Activated naive CD4-positive, alpha-beta T cell treated with anti-CD3 and anti-CD28 coated beads, Interleukin-2, amount 10 ng/mL, durations not matched to agents 7 days and 5 days (primary cell): ENCODE data around the gene ERCC6L.

ENCODE experiments used
- CTCF ChIA-PET: fragments of 350-600 bp; sonication (Branson Sonifier 250); formaldehyde crosslinking; loops from one replicate; lab custom pipeline; 2021; ENCODE audit warnings: antibody characterized with exemption; lab: Charles Lee
- DNase-seq: peaks from one replicate; pipeline ENCODE4 v3.0.0-alpha.2; 2020
- H3K27ac Mint-ChIP-seq: one replicate; pipeline ENCODE4 v1.8.0; 2021; ENCODE audit warnings: mild to moderate bottlenecking, moderate library complexity, mixed read lengths
- H3K27me3 Mint-ChIP-seq: one replicate; pipeline ENCODE4 v1.8.0; 2021; ENCODE audit warnings: mild to moderate bottlenecking, mixed read lengths
- H3K36me3 Mint-ChIP-seq: one replicate; pipeline ENCODE4 v1.8.0; 2021; ENCODE audit warnings: mixed read lengths
- H3K4me1 Mint-ChIP-seq: one replicate; pipeline ENCODE4 v1.8.0; 2021; ENCODE audit warnings: mixed read lengths
- H3K4me3 Mint-ChIP-seq: one replicate; pipeline ENCODE4 v1.8.0; 2021; ENCODE audit warnings: mild to moderate bottlenecking, moderate library complexity, mixed read lengths
- H3K9me3 Mint-ChIP-seq: one replicate; pipeline ENCODE4 v1.8.0; 2021; ENCODE audit warnings: mixed read lengths

ERCC6L gene

GRCh38 chrX:72238721-72239475 lies at the start of gene ERCC6L:
ERCC6L (minus strand) TSS chrX:72239027; CDS start chrX:72238911, 116 bp downstream.
- peak; percentile 91 for DNase-seq
- H3K27me3 Mint-ChIP-seq, result no peaks in the 10 kb centered on the region
- no peaks in the 10 kb centered on the region for H3K9me3 Mint-ChIP-seq
- H3K4me3 Mint-ChIP-seq, result peak within 1 kb of the TSS; percentile 74
- peaks cover 18% of the 10 kb centered on the region for H3K4me1 Mint-ChIP-seq
- peaks cover 12% of the 10 kb centered on the region for H3K36me3 Mint-ChIP-seq
- CTCF ChIA-PET, result interaction anchor here (1.2 kb wide), 1 partner anchor 38 kb away, joined by 5 read pairs; the partner anchor contains the start of gene RPS4X
- peak within 1 kb of the TSS; percentile 60 for H3K27ac Mint-ChIP-seq

- no peaks in the 10 kb centered on the region for H3K36me3 Mint-ChIP-seq
- CTCF ChIA-PET, result no interaction called here
Observed at GRCh38 chrX:72282302-72282701, 43.5 kb upstream of the ERCC6L start.

GRCh38 chrX:72280321-72280845 lies 41.6 kb upstream of the ERCC6L start:
- CTCF ChIA-PET, result interaction anchor here (1.5 kb wide), 1 partner anchor 37 kb away, joined by 3 read pairs; no protein-coding TSS in a partner anchor
- DNase-seq, result no peak
- H3K27me3 Mint-ChIP-seq, result peaks cover 12% of the 10 kb centered on the region
- peaks cover 13% of the 10 kb centered on the region for H3K4me1 Mint-ChIP-seq
- H3K9me3 Mint-ChIP-seq, result no peaks in the 10 kb centered on the region
- H3K4me3 Mint-ChIP-seq, result no peak overlapping the region
- no peak overlapping the region for H3K27ac Mint-ChIP-seq
- peaks cover 8% of the 10 kb centered on the region for H3K36me3 Mint-ChIP-seq

More at GRCh38 chrX:72282302-72282701, 43.5 kb upstream of the ERCC6L start:
- H3K9me3 Mint-ChIP-seq, result no peaks in the 10 kb centered on the region
- H3K4me1 Mint-ChIP-seq, result peaks cover 6% of the 10 kb centered on the region
- H3K4me3 Mint-ChIP-seq, result no peak overlapping the region
- no peak for DNase-seq
- H3K27ac Mint-ChIP-seq, result no peak overlapping the region
- peaks cover 12% of the 10 kb centered on the region for H3K27me3 Mint-ChIP-seq

GRCh38 chrX:72276478-72276953 lies 37.7 kb upstream of the ERCC6L start:
- CTCF ChIA-PET, result interaction anchor here (0.7 to 1.3 kb wide), 3 partner anchors 31 to 296 kb away, joined by 3 to 5 read pairs (median 5); partner anchors contain the start of genes ERCC6L and HDAC8
- Mint-ChIP-seq H3K27ac (peak overlapping the region; percentile 93), H3K4me3 (peak overlapping the region; percentile 84), H3K36me3 (peaks cover 44% of the 10 kb centered on the region), H3K9me3 (no peaks in the 10 kb centered on the region), H3K27me3 (peaks cover 12% of the 10 kb centered on the region), H3K4me1 (peaks cover 49% of the 10 kb centered on the region)
- DNase-seq, result no peak

GRCh38 chrX:72274526-72274925 lies 35.7 kb upstream of the ERCC6L start:
- H3K4me3 Mint-ChIP-seq, result peak overlapping the region; percentile 84
- CTCF ChIA-PET, result interaction anchor here (1.4 kb wide), 1 partner anchor 30 kb away, joined by 4 read pairs; no protein-coding TSS in a partner anchor
- H3K9me3 Mint-ChIP-seq, result no peaks in the 10 kb centered on the region
- DNase-seq, result no peak
- H3K27me3 Mint-ChIP-seq, result peaks cover 4% of the 10 kb centered on the region
- peaks cover 58% of the 10 kb centered on the region for H3K4me1 Mint-ChIP-seq
- peaks cover 47% of the 10 kb centered on the region for H3K36me3 Mint-ChIP-seq
- H3K27ac Mint-ChIP-seq, result peak overlapping the region; percentile 71

- CTCF ChIA-PET, result no interaction called here
- Mint-ChIP-seq H3K36me3 (peaks cover 49% of the 10 kb centered on the region), H3K9me3 (no peaks in the 10 kb centered on the region), H3K27ac (no peak overlapping the region), H3K27me3 (peaks cover 4% of the 10 kb centered on the region), H3K4me1 (peaks cover 60% of the 10 kb centered on the region), H3K4me3 (peak overlapping the region; percentile 84)
- DNase-seq, result no peak
Observed at GRCh38 chrX:72273718-72274117, 34.9 kb upstream of the ERCC6L start.

DNA sequence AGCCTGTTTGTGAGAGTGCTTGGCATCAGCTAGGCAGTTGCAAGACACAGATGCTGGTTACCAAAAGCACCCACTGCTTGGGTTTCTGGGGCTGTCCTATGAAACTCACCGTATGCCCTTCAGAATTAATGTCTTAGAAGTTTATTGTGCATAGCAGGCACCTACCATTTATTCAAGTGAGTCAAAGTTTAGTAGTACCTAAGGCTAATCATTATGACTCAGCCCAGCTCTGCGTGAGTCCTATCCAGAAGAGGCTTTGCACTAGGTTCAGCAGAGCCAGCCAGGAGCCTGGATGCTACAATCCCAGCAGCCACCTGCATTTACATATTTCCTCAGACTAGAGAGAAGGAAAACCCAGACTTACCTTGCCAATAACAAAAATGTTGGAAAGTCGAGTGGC lies 34.0 kb upstream of the ERCC6L start:
- H3K9me3 Mint-ChIP-seq, result no peaks in the 10 kb centered on the region
- peaks cover 59% of the 10 kb centered on the region for H3K4me1 Mint-ChIP-seq
- peaks cover under 1% of the 10 kb centered on the region for H3K27me3 Mint-ChIP-seq
- H3K4me3 Mint-ChIP-seq, result no peak overlapping the region
- peaks cover 55% of the 10 kb centered on the region for H3K36me3 Mint-ChIP-seq
- no peak overlapping the region for H3K27ac Mint-ChIP-seq
- DNase-seq, result no peak
- CTCF ChIA-PET, result no interaction called here

- CTCF ChIA-PET, result no interaction called here
- Mint-ChIP-seq H3K9me3 (no peaks in the 10 kb centered on the region), H3K4me3 (no peak overlapping the region), H3K27ac (no peak overlapping the region), H3K4me1 (peaks cover 55% of the 10 kb centered on the region), H3K36me3 (peaks cover 58% of the 10 kb centered on the region), H3K27me3 (no peaks in the 10 kb centered on the region)
- DNase-seq, result no peak
Observed at GRCh38 chrX:72271812-72272211, 33.0 kb upstream of the ERCC6L start.

DNA sequence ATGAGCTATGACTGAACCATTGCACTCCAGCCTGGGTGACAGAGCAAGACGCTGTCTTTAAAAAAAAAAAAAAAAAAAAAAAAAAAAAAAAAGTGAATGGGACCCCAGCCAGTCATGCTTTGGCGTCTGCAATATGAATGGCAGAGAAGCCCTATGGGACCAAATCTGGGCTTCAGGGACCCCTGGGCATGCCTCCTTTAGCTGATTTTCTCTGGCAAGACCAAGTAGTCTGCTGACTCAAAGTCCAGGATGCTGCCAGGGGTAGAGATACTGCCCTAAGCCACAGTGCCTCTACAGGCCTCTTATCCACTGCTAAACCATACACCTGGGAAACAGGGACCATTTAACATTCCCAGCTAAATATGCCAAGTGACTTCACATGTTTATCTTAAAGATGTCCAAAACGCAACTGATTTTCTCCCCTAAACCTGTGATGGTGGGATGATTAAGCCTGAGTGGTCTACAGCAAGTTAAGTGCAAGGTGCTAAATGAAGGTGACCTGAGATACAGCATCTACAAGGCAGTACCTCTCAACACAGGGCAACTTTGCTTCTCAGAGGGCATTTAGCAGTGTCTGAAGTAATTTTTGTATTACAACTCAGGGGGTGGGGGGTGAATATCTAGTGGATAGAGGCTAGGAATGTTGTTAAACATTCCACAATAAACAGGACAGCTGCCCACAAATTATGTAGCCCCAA lies 32.4 kb upstream of the ERCC6L start:
- CTCF ChIA-PET, result no interaction called here
- no peak overlapping the region for H3K4me3 Mint-ChIP-seq
- peaks cover 58% of the 10 kb centered on the region for H3K36me3 Mint-ChIP-seq

DNA sequence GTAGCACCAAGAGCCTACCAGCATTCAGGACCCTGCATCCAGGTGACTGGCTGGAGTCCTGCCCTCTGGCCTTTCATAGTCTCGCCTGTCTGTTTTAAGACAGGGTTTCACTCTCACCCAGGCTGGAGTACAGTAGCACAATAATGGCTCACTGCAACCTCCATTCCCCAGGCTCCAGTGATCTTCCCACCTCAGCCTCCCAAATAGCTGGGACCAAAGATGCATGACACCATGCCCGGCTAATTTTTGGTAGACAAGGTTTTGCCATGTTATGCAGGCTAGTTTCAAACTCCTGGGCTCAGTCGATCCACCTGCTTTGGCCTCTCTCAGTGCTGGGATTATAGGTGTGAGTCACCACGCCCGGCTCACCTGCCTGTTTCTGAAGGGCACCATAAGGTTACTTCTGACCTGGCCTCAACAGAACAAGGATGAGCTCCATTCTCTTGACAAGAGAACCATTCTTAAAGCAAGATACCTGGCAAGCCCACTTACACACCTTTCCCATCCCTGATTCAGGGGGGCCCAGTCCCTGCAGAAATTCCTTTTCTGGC lies 31.6 kb upstream of the ERCC6L start:
- Mint-ChIP-seq H3K4me1 (peaks cover 49% of the 10 kb centered on the region), H3K4me3 (no peak overlapping the region), H3K9me3 (no peaks in the 10 kb centered on the region), H3K36me3 (peaks cover 50% of the 10 kb centered on the region), H3K27me3 (no peaks in the 10 kb centered on the region), H3K27ac (peak overlapping the region; percentile 62)
- CTCF ChIA-PET, result interaction anchor here (1.0 kb wide), 1 partner anchor 25 kb away, joined by 5 read pairs; no protein-coding TSS in a partner anchor
- no peak for DNase-seq

More for the DNA sequence above, 32.4 kb upstream of the ERCC6L start:
- Mint-ChIP-seq H3K4me1 (peaks cover 55% of the 10 kb centered on the region), H3K9me3 (no peaks in the 10 kb centered on the region), H3K27me3 (no peaks in the 10 kb centered on the region), H3K27ac (peak overlapping the region; percentile 5)
- no peak for DNase-seq

- Mint-ChIP-seq H3K27me3 (no peaks in the 10 kb centered on the region), H3K4me1 (peaks cover 42% of the 10 kb centered on the region), H3K36me3 (peaks cover 44% of the 10 kb centered on the region), H3K9me3 (no peaks in the 10 kb centered on the region), H3K4me3 (no peak overlapping the region), H3K27ac (peak overlapping the region; percentile 85)
- DNase-seq, result peak; percentile 32
- CTCF ChIA-PET, result interaction anchor here (1.0 kb wide), 1 partner anchor 24 kb away, joined by 5 read pairs; no protein-coding TSS in a partner anchor
Observed at GRCh38 chrX:72269671-72270251, 30.9 kb upstream of the ERCC6L start.

DNA sequence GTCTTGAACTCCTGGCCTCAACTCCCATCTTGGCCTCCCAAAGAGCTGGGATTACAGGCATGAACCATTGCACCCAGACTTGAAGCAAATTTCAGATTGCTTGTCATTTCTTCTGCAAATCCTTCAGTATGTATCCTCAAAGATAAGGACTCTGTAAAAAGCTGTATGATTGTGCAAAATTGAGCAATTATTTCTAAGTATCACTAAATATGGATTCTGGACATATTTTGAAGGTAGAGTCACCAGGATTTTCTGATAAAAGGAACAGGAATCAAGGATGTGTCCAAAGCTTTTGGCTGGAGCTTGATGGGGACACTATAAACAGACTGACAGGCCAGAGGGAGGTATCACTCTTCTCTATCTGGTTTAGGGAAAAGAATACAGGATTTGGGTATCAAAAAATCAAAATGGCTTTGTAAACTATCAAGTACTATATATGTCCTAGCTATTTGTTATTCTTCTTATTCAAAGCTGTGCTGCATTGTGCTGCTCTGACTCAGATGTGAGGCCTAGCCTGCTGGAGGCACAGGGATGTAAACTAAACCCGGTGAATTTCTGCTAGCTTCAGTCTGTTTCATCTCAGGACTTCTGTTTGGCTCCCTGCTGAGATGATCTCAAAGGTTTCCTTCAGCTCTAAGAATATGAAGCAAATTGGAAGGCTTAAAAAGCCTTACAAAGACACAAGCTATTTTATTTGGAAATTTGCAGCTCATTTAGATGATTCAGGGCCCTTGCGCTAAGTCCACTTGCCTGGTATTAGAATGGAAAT lies 30.0 kb upstream of the ERCC6L start:
- no peak for DNase-seq
- Mint-ChIP-seq H3K27ac (no peak overlapping the region), H3K4me3 (no peak overlapping the region), H3K4me1 (peaks cover 33% of the 10 kb centered on the region), H3K27me3 (no peaks in the 10 kb centered on the region), H3K36me3 (peaks cover 34% of the 10 kb centered on the region), H3K9me3 (no peaks in the 10 kb centered on the region)
- CTCF ChIA-PET, result interaction anchor here (1.2 kb wide), 1 partner anchor 23 kb away, joined by 3 read pairs; no protein-coding TSS in a partner anchor

DNA sequence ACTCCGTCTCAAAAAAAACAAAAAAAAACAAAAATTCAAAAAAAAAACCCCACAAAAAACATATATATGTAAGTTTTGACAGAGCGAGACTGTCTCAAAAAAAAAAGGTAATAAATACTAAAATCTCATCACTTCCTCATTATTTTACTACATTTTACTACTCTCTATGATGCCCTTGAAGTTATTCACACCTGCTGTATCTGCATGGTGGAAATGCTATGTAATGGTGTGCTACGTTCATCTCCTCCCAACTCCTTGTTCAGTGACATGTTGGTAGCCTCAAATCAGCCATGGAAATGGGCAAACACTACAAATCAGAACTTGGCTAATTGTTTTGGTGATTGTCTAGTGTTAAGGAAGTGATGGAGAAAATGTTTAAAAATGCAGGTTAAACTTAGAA lies 26.4 kb upstream of the ERCC6L start:
- Mint-ChIP-seq H3K4me1 (peaks cover 8% of the 10 kb centered on the region), H3K36me3 (peaks cover 13% of the 10 kb centered on the region), H3K27ac (no peak overlapping the region), H3K4me3 (no peak overlapping the region), H3K27me3 (no peaks in the 10 kb centered on the region), H3K9me3 (no peaks in the 10 kb centered on the region)
- CTCF ChIA-PET, result no interaction called here
- no peak for DNase-seq
